Epithelial cell of umbilical artery (primary cell): ENCODE results near the gene BAZ2B. TPM values are rescaled to one million over a fixed set of nuclear protein-coding genes. Genes with fewer than 3 reads are reported as not detected.

Experiments used
- total RNA-seq: library from RNA; depleted of rRNA; stranded (reverse); fragments of >200 nt; gene quantifications from 2 replicates; pipeline ENCODE4 v1.2.3, GENCODE V29; 2014

The BAZ2B gene
- 57.8 and 88.5 TPM in 2 replicates for total RNA-seq

DNA sequence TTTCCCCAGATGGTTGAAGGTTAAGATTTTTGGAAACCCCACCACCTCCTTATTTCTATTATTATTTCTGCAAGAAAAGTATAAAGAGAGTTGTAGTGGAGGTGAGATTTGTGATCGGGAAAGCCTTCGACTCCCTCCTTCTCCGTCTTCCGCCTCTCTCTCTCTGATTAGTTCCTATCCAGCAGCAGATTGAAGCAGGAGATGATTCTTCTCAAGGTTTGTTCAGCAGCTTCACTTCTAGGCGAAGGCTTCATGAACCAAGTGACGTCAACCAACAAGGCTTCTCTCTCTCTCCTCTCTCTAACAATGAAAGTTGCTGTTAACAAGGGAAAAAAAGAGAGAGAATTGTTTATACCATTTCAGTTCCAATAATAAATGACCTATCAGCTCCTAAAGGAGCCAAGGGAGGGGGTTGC is at the start of gene BAZ2B:
Gene BAZ2B (minus strand): TSS at position 263 of the 416 bp plus-strand sequence. CDS start 137,829 bp downstream, outside the sequence.

GRCh38 chr2:159285929-159286708 is 330.2 kb downstream of the BAZ2B start, which contains the start of gene WDSUB1:
WDSUB1 (minus strand) TSS chr2:159286703; CDS start chr2:159283069, 3,634 bp downstream.

Other genes starting within 250 kb of the BAZ2B start
- gene MARCHF7, start 96.0 kb upstream of the BAZ2B start, total RNA-seq: 137 and 172 TPM in 2 replicates
- 4.5 and 5.5 TPM in 2 replicates for gene CD302, start 181.7 kb upstream of the BAZ2B start, total RNA-seq